ENCODE data around the gene RUFY3. TPM values are rescaled to one million over a fixed set of nuclear protein-coding genes. Genes with fewer than 3 reads are reported as not detected.

Gene RUFY3, protein sequence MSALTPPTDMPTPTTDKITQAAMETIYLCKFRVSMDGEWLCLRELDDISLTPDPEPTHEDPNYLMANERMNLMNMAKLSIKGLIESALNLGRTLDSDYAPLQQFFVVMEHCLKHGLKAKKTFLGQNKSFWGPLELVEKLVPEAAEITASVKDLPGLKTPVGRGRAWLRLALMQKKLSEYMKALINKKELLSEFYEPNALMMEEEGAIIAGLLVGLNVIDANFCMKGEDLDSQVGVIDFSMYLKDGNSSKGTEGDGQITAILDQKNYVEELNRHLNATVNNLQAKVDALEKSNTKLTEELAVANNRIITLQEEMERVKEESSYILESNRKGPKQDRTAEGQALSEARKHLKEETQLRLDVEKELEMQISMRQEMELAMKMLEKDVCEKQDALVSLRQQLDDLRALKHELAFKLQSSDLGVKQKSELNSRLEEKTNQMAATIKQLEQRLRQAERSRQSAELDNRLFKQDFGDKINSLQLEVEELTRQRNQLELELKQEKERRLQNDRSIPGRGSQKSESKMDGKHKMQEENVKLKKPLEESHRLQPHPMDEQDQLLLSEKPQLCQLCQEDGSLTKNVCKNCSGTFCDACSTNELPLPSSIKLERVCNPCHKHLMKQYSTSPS
- total RNA-seq, result 36.6 and 43.7 TPM in 2 replicates

DNA sequence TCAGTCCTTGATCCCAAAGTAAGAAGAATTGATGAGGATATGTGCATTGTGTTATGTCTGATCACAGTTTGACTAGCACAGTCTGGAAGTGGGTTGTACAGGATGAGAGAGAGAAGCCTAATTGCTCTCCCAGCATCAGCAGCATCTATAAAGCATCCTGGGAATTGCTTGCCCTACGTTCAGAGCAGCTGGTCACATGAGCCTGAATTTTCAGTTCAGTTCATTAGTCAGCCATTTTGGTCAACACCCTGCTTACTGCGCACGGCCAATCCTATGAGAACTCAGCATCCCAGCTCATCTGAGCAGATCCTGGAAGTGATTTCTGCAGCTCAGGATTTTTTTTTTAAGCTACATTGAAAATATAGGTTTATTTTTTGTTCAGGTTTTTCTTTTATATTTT, at the start of gene RUFY3:
RUFY3 (plus strand) TSS at position 218 of the 400 bp plus-strand sequence. CDS start 610 bp downstream, outside the sequence.

DNA sequence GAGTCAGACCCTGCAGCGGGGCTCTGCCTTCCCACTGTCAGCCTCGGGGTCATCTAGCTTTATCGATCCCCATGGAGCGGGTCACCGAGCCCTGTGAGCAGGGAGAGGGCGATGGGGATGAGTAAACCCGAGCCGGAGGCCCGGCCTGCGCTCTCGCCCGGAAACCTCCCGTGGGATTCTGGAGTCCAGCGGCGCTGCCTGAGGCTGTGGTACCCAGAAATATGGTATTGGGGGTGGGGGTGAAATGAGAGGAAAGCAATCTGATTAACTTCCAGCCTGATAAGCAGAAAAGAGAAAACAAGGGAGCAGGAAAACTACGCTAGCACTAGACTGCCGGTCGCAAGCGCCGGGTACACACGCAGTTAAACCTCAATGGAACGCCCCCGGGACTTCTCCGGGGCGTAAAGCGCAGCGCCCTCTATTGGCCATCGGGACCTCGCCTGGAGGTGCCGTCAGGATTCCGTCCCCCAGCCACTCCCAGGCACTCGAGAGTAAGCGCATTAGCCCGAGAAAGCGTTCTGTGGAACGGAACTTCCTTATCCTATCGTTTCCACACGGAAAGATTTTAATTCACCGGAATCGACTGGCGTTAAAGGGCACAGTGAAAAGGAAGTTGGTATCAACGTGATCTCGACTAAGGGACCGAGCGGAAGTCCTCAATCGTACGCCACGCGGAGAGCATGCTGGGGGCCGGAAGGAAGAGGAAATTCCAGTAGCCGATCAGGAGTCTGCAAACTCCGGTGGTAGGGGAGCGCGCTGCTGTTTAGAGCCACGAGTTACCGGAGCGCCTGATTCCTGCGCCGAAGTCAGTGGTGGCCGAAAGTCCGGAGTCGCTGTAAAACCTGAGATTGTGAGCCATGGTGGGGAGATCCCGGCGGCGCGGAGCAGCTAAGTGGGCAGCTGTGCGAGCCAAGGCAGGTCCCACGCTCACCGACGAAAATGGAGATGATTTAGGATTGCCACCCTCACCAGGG, 33.7 kb upstream of the RUFY3 start, which contains the start of gene UTP3:
UTP3 (plus strand) TSS at position 712 of the 974 bp plus-strand sequence; CDS start at position 858, 146 bp downstream.

DNA sequence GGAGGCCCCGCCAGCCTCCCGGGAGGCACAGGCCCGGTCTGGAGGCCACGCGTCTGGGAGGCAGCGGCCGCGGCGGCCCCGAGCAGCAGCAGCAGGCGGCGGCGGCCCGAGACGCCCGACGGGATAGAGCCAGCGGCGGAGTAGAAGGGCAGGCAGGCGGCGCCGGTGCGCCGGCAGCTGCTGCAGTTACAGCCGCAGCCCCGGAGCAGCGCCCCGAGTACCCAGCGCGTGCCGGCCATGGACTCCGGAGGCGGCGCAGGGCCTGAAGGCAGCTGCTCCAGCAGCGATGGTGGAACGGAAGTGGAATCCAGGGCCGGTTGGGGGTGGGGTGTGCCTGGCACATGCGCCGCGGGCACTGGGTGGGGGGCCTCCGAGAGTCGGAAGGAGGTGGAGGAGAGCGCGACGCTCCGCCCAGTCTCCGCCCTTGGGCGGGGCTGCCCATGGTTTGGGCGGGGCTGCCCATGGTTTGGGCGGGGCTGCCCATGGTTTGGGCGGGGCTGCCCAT, 117.9 kb downstream of the RUFY3 start, which contains the start of gene GRSF1:
GRSF1 (minus strand) TSS at position 302 of the 505 bp plus-strand sequence; CDS start at position 239, 63 bp downstream.

Other genes starting within 250 kb of the RUFY3 start
- gene MUC7, start 249.8 kb upstream of the RUFY3 start, total RNA-seq, result not detected in 2 replicates
- 0.85 and 1.9 TPM in 2 replicates for gene AMTN, start 203.4 kb upstream of the RUFY3 start, total RNA-seq
- not detected in 2 replicates for gene AMBN, start 129.7 kb upstream of the RUFY3 start, total RNA-seq
- 0.48 TPM in 1 of 2 replicates, not detected in the other for gene ENAM, start 93.2 kb upstream of the RUFY3 start, total RNA-seq
- not detected in 2 replicates for gene JCHAIN, start 55.5 kb upstream of the RUFY3 start, total RNA-seq
- gene UTP3, start 33.4 kb upstream of the RUFY3 start, total RNA-seq, result 10.7 and 12.8 TPM in 2 replicates
- 87.6 and 94.7 TPM in 2 replicates for gene GRSF1, start 117.9 kb downstream of the RUFY3 start, total RNA-seq
- 11.6 and 12.1 TPM in 2 replicates for gene MOB1B, start 180.4 kb downstream of the RUFY3 start, total RNA-seq